HG02973 (cell line): ENCODE measurements around the gene MYO1H.

Source experiments
- ATAC-seq: cut with Tn5 transposase; IDR thresholded peaks from one replicate; pipeline ENCODE4 v1.9.1; 2021; ENCODE audit warnings: moderate library complexity; ENCODE audit not compliant: unreplicated experiment

Gene MYO1H

GRCh38 chr12:109446869-109447268, 99.2 kb downstream of the MYO1H start:
- no peak for ATAC-seq

- ATAC-seq, result no peak
Observed at GRCh38 chr12:109447482-109447881, 99.8 kb downstream of the MYO1H start.

- no peak for ATAC-seq
Observed at GRCh38 chr12:109448272-109448671, 100.6 kb downstream of the MYO1H start.

- ATAC-seq, result no peak
Observed at GRCh38 chr12:109448707-109449390, 101.1 kb downstream of the MYO1H start.

GRCh38 chr12:109449845-109450532, 102.3 kb downstream of the MYO1H start:
- no peak for ATAC-seq

GRCh38 chr12:109450980-109451379, 103.3 kb downstream of the MYO1H start:
- no peak for ATAC-seq

- ATAC-seq, result no peak
Observed at GRCh38 chr12:109451400-109451799, 103.7 kb downstream of the MYO1H start.

GRCh38 chr12:109452489-109452888, 104.8 kb downstream of the MYO1H start:
- ATAC-seq, result no peak

GRCh38 chr12:109455706-109456105, 108.0 kb downstream of the MYO1H start:
- ATAC-seq, result no peak

GRCh38 chr12:109458086-109458485, 110.4 kb downstream of the MYO1H start:
- no peak for ATAC-seq

GRCh38 chr12:109458771-109459208, 111.1 kb downstream of the MYO1H start:
- ATAC-seq, result no peak

- ATAC-seq, result no peak
Observed at GRCh38 chr12:109459247-109459646, 111.5 kb downstream of the MYO1H start.

GRCh38 chr12:109460538-109460937, 112.8 kb downstream of the MYO1H start:
- ATAC-seq, result no peak

- no peak for ATAC-seq
Observed at GRCh38 chr12:109461049-109461845, 113.5 kb downstream of the MYO1H start.

- no peak for ATAC-seq
Observed at GRCh38 chr12:109461846-109462756, 114.4 kb downstream of the MYO1H start.

- ATAC-seq, result no peak
Observed at GRCh38 chr12:109462868-109463692, 115.4 kb downstream of the MYO1H start.

- no peak for ATAC-seq
Observed at GRCh38 chr12:109463756-109464155, 116.1 kb downstream of the MYO1H start.

GRCh38 chr12:109464642-109465351, 117.1 kb downstream of the MYO1H start:
- ATAC-seq, result no peak

GRCh38 chr12:109466305-109466704, 118.6 kb downstream of the MYO1H start:
- no peak for ATAC-seq
